A673 (cell line): Measurements from ENCODE around the gene STARD3NL.
"Not testable (repeated sequence)": the region's sequence is repeated elsewhere in the genome, so short reads cannot be mapped to it uniquely, and the experiment has no call there.

Experiments used
- EZH2 ChIP-seq: fragments of 200-600 bp; sonication (generic); IDR thresholded peaks from 2 replicates; pipeline ENCODE4 v1.6.1; 2017; ENCODE audit warnings: borderline replicate concordance, low read depth, mild to moderate bottlenecking, mixed read lengths, antibody characterized with exemption, low read length; ENCODE audit not compliant: poor library complexity, severe bottlenecking
- TF ChIP-seq, protein P1 (sequence below): fragments of 300-800, 200-600 bp; sonication (generic); conservative IDR thresholded peaks from 2 replicates; pipeline ENCODE4 v1.5.1; 2017; ENCODE audit warnings: low read depth, mild to moderate bottlenecking, antibody characterized with exemption, low read length, moderate library complexity, mixed read lengths

DNA sequence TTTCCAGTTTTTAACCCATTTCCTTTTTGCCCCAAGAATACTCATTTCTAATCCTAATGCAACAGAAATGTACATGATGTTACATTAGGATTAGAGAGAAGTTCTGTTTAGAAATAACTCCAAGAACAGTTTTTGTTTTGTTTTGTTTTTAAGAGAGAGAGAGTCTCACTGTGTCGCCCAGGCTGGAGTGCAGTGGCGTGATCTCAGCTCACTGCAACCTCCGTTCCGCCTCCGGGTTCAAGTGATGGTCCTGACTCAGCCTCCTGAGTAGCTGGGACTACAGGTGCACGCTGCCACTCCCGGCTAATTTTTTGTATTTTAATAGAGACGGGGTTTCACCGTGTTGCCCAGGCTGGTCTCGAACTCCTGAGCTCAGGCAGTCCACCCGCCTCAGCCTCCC is 56.7 kb downstream of the STARD3NL start:
- TF ChIP-seq, protein P1, sequence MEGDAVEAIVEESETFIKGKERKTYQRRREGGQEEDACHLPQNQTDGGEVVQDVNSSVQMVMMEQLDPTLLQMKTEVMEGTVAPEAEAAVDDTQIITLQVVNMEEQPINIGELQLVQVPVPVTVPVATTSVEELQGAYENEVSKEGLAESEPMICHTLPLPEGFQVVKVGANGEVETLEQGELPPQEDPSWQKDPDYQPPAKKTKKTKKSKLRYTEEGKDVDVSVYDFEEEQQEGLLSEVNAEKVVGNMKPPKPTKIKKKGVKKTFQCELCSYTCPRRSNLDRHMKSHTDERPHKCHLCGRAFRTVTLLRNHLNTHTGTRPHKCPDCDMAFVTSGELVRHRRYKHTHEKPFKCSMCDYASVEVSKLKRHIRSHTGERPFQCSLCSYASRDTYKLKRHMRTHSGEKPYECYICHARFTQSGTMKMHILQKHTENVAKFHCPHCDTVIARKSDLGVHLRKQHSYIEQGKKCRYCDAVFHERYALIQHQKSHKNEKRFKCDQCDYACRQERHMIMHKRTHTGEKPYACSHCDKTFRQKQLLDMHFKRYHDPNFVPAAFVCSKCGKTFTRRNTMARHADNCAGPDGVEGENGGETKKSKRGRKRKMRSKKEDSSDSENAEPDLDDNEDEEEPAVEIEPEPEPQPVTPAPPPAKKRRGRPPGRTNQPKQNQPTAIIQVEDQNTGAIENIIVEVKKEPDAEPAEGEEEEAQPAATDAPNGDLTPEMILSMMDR: not testable (repeated sequence)
- not testable (repeated sequence) for TF ChIP-seq EZH2
